ENCODE data around the gene WNK2. TPM values are rescaled to one million over a fixed set of nuclear protein-coding genes. Genes with fewer than 3 reads are reported as not detected.
A peak's percentile ranks its signal among the peaks of the same experiment; 100 is the strongest.

WNK2 gene
- total RNA-seq, 2 donors from 2014 or later: 174 to 175 TPM

DNA sequence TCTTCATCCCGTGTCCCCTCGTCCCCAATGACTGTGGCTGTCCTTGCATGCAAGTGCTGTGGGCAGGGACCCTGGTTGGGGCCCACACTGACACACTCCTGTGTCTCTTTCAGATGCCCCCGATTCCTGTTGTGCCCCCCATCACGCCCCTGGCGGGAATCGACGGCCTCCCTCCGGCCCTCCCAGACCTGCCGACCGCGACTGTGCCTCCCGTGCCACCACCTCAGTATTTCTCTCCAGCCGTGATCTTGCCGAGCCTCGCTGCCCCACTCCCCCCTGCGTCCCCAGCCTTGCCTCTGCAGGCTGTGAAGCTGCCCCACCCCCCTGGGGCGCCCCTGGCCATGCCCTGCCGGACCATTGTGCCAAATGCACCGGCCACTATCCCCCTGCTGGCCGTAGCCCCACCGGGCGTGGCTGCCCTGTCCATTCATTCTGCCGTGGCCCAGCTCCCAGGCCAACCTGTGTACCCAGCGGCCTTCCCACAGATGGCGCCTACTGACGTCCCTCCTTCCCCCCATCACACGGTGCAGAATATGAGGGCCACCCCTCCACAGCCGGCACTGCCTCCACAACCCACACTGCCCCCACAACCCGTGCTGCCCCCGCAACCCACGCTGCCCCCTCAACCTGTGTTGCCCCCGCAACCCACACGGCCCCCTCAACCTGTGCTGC, 75.0 kb downstream of the WNK2 start:
- ATAC-seq (no peak), DNase-seq (no peak)
- intact Hi-C loops (cut with DNase I): no loop called here

DNA sequence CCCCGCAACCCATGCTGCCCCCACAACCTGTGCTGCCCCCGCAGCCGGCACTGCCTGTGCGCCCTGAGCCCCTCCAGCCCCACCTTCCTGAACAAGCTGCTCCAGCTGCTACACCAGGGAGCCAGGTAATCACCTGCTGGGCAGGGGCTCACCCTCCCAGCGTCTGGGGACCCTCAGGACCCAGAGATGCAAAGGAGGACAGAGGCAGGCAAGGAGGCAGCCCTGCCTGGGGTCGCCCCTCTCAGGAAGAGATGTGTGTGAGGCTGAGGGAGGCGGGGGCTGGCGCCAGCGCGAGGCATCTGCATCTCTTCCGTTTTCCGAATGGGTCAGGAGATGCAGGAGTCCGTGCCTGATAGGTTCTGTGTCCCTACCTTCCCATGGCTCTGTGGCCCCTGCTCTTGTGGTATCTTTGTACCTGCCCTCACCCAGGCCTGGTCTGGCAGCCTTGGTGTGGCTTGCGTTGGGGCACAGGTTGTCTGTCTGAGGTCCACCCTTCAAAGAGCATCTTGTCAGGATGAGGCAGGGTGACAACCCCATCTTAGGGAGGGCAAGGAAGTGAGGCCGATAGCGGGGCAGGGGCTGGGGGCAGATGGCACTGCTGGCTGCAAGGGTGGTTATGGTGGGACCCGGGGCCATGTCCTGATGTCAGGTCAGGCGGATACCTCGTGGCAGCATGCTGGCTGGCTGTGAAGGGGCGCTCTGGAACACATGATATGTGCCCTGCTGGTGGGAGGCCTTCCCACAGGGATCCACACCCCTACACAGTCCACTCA, 75.7 kb downstream of the WNK2 start:
- ATAC-seq (no peak), DNase-seq (no peak)
- intact Hi-C loops (cut with DNase I): no loop called here

DNA sequence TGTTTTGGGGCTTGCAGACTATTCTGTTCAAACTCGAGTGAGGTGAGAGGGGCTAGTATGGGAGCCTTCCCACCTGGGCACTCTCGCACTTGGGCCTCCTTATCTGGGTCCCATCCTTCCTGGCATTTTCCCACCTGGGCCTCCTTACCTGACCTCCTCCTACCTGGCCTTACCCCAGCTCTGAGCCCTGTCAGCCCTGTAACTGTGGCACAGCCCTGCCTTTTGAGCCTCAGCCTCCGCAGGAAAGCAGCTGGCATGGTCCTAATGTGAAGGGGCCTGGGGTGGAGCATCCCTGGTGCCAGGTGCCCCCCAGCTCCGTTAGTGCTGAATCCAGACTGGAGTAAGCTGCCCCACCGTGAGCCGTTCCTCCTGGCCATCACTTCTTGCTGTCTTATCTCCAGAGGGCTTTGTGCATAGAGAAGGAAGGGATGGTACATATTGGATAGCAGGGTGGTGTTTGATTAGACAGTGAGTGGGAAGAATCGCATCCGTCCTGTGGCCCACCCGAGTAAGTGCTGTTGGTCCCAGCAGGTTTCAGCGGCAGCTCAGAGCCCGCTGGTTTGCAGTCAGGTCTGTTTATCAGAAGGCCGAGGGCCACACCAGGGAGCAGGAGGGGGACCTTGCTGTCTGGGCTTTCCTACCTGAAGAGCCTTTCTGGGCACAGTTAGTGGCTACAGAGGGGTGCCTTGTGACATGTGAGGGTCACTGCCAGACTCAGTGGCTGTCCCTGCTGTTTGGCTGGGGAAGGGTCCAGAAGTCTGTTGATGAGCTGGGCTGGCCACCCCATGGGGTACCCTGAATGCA, 76.5 kb downstream of the WNK2 start:
- intact Hi-C loops (cut with DNase I): no loop called here
- ATAC-seq (no peak), DNase-seq (no peak)

DNA sequence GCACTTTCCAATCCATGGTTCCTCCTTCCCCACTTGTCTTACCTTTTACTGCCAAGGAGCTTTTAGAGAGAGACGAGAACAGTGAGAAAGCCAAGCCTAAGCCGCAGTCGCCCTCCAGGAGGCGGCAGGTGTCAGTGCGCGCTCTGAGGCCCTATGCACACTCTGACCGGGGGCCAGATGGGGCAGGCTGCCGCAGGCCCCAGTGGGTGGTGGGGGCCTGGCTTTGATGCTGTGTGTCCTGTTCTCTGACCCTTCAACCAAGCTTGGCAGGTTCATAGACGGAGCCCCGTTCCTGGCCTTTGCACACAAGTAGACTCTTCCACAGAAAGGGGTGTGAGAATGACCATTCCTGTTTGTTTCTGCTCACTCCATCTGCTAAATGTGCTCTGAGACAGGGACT, 77.3 kb downstream of the WNK2 start:
- ATAC-seq (no peak), DNase-seq (no peak)
- intact Hi-C loops (cut with DNase I): no loop called here

DNA sequence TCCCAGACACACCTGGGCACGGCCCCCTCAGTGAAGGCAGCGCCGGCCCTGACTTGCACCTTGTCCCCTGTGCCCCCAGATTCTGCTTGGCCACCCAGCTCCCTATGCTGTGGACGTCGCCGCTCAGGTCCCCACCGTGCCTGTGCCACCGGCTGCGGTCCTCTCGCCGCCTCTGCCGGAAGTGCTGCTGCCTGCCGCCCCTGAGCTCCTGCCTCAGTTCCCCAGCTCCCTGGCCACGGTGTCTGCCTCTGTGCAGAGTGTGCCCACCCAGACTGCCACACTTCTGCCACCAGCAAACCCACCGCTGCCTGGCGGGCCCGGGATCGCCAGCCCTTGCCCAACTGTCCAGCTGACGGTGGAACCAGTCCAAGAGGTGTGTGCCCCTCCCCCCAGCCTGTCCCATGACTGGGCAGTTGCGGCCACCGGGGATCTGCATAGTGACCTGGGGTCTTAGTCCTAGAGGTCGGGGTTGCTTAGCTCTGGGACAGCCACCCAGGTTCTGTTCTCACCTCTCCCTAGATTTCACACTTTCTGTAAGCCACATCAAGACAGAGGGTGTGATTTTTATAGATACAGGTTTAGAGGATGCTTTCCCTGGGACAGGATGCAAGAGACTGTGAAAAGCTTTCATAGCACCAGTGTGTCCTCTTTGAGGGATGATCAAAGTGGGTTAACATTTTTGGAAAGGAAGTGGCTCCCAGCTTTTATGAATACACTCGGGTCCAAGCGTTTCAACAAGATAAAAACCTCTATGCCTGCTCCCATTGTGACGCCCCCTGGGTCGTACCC, 78.0 kb downstream of the WNK2 start:
- ATAC-seq: no peak
- DNase-seq: no peak

DNA sequence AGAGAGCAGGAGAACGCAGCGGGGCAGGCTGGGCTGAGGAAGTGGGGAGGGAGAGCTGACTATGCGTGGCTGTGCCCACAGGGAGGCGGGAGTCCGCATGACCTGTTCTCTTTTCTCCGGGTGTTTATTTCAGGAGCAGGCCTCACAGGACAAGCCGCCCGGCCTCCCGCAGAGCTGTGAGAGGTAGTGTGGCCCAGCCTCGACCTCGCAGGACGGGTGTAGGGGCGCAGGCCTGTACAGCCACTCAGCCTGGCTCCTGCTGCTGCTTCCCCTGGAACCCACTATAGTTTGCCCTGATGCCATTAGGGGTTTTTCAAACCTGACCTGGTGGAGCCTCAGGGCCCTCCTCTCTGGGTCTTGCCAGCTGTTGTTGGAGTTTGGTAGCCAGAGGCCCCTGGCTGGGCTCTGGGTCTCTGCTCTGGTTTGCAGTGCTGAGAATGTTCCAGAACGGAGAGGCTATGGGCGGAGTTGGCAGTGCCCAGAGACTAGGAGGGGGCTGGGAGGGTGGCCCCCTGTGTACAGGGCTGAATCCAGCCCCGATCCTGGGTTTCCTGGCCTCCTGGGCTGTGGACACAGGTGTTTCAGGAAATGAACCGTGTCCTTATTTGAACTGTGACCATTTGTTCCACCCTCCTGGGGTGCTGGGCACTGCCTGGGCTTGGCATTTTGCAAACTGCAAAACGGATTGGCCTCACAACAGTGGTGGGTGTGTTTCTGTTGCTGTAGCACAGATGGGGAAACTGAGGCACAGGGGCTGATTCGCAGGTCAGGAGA, 78.8 kb downstream of the WNK2 start:
- intact Hi-C loops (cut with DNase I): no loop called here
- no peak for DNase-seq
- no peak for ATAC-seq

More for the DNA sequence above, 78.0 kb downstream of the WNK2 start:
- intact Hi-C loops (cut with DNase I): no loop called here

DNA sequence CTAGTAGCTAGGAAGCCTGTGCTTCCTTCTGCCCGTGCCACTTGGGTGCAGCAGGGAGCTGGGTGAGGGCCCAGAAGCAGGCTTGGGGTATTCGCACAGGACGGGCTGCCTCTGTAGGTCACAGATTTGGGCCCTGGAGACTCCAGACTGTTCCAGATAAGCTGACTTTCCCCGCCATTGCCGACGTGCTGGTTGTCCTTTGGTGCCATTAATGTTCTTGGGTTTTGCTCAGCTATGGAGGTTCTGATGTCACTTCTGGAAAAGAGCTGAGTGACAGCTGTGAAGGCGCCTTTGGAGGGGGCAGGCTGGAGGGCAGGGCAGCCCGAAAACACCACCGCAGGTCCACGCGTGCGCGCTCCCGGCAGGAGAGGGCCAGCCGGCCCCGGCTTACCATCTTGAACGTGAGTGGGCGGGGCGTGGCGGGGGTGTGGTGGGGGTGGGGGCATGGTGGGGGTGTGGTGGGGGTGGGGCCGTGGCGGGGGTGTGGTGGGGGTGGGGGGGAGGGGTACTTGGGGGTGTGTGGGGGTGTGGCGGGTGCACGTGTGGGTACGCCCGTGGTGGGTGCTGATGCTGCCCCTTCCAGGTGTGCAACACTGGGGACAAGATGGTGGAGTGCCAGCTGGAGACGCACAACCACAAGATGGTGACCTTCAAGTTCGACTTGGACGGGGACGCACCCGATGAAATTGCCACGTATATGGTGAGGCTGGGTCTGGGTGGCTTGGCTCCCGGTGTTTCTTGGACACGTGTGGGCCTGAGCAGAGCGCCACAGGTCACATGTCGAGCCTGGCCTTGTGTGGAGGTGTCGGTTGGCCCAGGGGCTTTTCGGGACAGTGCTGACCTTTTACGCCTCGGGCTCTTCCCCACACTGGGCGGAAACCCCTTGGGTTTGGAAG, 79.6 kb downstream of the WNK2 start:
- intact Hi-C loops (cut with DNase I): no loop called here
- DNase-seq: no peak
- no peak for ATAC-seq

DNA sequence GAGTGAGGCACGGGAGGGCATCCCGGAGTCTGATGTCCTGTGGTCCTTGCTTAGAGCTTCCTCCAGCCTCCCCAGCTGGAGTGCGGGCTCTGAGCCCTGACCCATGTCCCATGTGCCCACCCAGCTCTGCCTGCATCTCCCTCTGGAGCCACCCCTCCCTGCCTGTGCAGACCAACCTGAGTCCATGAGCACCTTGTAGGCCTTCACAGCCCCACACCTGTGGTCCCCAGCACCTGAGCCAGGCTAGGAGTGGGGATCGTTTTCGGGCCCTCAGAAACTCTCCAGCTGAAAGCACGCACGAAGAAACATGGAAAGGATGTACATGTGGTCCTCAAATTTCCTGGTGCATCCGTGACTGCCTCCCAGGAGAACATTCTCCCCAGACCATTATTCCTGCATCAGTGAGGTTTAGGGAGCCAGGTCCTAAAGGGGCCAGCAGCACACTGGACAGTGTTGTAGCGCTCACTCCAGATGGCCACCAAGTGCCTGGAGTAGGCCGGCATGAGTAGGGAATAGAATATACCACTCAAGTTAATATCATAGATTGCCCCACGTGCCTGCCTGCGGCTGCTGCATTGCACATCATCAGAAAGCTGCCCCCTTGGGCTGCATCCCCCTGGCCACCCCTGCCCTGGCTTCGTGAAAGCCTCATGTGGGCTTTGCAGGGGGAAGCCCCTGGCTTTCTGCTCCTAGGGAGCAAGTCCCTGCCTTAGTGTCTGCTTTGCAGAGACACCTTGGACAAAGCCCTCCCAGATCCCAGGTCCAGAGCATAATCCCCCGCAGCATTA, 80.6 kb downstream of the WNK2 start:
- DNase-seq: no peak
- ATAC-seq: no peak
- intact Hi-C loops (cut with DNase I): loop anchor here in 1 of 2 donors (5.0 kb wide), 1 partner anchor 38 kb away; no protein-coding TSS in a partner anchor

DNA sequence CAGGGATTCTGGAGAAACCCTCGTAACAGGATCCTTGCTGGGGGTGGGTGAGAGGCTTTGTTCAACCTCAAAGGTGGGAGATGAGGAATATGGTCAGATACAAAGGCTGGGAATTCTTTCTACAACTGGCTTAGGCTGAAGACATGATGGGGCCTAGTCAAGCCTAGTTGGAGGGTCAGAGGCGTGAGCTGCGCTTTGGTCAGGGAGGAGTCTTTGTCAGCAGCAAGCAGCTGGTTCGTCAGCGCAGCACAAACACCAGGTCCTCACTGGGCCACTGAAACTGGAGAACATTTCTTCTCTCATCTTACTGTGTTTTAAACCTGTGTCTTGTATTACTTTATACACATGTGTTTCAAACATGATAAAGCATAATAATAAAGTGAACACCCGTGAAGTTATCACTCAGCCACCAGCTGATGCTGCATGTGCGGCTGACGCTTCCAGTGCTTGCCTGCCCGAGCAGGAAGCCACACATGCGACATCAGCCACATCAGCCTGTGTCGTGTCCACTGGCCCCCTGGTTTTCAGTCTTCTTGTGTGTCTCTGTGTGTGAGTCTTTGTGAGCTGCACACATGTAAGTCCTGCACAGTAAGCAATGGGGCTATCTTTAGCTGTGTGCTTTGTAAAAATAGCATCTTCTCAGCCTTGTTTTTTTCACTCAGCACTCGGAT, 81.5 kb downstream of the WNK2 start:
- no peak for DNase-seq

DNA sequence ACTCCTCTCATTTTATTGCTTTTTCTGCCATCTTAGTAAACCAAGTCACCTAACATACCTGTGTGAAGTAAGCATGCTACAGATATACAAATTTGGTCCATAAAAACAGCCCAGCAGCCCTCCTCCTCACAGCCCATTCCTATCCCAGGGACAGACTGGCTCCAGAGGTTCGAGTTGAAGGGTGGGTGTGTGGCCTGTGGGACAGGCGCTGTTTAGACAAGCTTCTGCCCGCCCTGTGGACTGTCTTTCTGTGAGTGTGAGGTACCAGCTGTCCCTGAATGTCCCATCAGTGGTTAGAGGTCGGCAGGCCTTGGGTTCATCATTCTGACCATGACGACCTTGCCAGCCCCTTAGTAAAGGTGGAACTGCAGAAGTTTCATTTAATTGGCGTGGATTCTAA, 82.0 kb downstream of the WNK2 start:
- no peak for DNase-seq
- ATAC-seq: no peak
- intact Hi-C loops (cut with DNase I): loop anchor here in 1 of 2 donors (5.0 kb wide), 1 partner anchor 36 kb away; no protein-coding TSS in a partner anchor

More for the DNA sequence above, 81.5 kb downstream of the WNK2 start:
- intact Hi-C loops (cut with DNase I): loop anchor here in 1 of 2 donors (5.0 kb wide), 1 partner anchor 37 kb away; no protein-coding TSS in a partner anchor
- ATAC-seq: no peak

DNA sequence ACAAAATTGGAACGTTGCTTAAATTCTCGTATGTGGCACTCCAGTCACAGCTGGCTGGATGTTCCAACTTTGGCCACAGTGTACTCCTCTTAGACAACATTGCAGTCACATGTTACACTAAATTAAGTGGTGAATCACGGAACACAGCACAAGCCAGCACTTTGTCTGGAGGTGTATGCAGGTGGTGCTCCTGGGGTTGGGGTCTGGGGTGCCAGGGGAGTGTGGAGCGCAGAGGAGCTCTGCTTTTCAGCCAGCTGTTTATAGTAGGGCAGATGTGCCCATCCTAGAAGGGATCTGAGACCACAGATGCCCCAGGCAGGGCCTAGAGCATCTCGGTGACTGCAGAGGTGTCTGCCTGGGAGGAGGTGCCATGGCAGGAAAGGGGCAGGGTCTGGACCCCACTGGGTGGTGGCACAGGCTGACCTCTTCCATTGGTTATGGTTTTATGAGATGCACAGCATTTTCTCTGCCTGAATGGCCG, 82.6 kb downstream of the WNK2 start:
- intact Hi-C loops (cut with DNase I): loop anchor here in 1 of 2 donors (5.0 kb wide), 1 partner anchor 36 kb away; no protein-coding TSS in a partner anchor
- peak in 1 of 2 donors; percentile 19 for ATAC-seq
- DNase-seq: no peak

DNA sequence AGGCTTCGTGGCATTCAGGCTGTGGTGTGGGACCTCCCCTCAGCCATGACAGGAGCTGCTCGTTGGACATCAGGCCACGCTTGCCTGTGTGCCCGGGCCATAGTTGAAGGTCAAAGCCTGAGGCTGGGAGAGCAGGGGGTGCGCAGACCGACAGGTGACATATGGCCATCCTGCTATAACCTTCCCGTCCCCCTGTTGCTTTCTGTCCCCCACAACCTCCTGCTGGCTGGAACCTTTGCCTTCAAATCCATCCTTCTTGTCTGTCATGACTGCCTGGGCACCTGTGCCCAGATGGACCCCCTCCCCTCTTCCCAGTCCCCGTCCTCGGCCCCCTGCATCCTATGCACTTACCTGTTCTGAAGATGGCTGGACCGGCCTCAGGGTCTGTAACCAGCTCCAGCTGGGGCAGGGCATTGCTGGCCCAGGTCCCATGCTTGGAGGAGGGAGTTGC, 83.2 kb downstream of the WNK2 start:
- DNase-seq (no peak), ATAC-seq (no peak)
- intact Hi-C loops (cut with DNase I): loop anchor here in 1 of 2 donors (5.0 kb wide), 1 partner anchor 35 kb away; no protein-coding TSS in a partner anchor

DNA sequence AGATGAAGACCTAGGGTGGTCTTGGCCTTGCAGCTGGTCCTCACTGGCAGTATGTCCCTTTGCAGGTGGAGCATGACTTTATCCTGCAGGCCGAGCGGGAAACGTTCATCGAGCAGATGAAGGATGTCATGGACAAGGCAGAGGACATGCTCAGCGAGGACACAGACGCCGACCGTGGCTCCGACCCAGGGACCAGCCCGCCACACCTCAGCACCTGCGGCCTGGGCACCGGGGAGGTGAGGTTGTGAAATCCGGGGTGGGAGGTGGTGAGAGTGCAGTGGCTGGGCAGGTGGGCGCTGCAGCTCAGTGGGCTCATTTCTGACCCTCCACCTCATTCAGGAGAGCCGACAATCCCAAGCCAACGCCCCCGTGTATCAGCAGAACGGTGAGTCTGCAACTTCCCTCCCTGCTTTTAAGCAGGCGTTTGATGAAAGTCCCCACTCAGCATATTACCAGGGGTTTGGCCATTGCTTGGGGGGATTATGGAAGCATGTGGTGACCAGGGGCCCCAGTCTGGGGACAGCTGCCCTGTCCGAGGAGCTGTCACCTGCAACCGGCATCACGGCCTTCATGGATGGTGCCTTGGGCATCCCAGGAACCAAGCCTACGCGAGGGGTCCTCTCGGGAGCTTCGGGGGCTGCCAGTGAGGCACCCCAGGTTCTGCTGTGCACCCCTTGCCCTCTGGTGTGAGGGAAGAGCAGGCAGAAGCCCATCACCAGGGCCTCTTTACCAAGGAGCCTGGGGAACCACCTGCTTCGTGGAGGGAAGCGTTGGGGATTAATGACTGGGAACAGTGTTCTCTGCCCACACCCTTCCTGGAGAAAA, 84.0 kb downstream of the WNK2 start:
- intact Hi-C loops (cut with DNase I): loop anchor here in 1 of 2 donors (5.0 kb wide), 1 partner anchor 34 kb away; no protein-coding TSS in a partner anchor
- DNase-seq (no peak), ATAC-seq (no peak)

DNA sequence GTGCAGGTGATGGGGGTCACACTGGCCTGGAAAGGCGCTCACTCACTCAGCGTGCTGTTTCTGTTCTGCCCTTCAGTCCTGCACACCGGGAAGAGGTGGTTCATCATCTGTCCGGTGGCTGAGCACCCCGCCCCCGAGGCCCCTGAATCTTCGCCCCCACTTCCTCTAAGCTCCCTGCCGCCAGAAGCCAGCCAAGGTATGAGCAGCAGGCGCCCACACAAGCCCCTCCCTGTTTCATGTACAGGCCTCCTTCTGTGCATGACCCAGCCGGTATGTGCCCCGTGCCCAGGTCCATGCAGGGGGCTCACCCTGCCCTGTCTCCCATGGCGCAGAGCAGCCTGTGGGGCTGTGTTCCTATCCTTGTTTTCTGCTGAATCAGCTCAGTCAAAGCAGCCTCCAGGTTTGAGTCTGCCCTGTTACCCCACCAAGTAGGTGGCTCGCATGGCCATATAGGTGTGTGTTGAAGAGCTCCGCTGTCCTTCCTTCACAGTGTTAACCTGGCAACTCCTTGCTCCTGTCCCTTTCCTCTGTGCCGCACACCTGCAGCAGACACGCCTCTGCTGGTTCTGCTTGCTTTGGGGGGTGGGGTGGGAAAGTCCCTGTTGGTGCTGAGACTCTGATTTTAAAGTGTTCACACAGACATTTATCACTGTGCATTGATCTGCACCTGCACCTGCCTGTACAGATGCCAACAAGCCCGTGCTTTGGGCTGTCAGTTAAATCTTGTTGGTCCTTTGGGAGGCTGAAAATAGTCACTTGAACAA, 84.8 kb downstream of the WNK2 start:
- DNase-seq: no peak
- intact Hi-C loops (cut with DNase I): loop anchor here in 1 of 2 donors (5.0 kb wide), 1 partner anchor 34 kb away; no protein-coding TSS in a partner anchor

More for the DNA sequence above, 84.8 kb downstream of the WNK2 start:
- no peak for ATAC-seq

Measured in left cardiac atrium (tissue), 4 donors.